GM19438 (cell line): Measurements from ENCODE around the gene TAMALIN.

Source experiments
- ATAC-seq: cut with Tn5 transposase; IDR thresholded peaks from one replicate; pipeline ENCODE4 v1.9.1; 2021; ENCODE audit warnings: low read depth; ENCODE audit not compliant: unreplicated experiment

Gene TAMALIN

DNA sequence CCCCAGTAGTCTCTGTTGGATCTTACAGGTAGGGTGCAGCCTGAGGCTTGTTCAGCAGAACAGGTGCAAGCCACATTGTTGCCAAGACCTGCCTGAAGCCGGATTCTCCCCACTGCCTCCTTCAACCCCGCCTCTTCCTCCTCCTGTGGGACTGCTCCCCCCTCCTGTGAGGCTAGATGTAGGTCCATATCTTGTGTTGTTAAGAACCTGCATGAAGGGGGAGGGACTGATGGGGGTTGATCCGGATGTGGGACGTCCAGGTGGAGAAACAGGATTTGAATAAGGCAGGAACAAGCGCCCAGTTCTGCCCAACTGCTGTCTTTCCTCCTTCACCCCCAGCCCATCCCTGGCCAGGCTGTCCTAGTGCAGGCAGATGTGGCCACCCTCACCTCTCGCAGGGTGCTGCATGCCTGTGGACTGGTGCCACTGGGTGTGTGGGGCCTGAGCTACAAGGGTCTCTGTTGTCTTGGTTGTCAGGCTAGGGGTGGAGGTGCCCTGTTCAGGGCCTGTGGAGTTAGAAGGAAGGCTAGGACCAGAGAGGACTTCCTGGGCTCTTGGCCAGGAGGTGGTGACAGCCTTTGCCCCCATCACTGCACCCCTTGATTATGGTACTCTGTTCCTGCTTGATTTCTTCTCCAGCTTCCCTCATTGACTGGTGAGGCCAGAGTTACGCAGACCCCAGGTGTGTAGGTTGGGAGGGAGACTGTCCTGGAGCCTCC is 45.9 kb downstream of the TAMALIN start:
- ATAC-seq: no peak

DNA sequence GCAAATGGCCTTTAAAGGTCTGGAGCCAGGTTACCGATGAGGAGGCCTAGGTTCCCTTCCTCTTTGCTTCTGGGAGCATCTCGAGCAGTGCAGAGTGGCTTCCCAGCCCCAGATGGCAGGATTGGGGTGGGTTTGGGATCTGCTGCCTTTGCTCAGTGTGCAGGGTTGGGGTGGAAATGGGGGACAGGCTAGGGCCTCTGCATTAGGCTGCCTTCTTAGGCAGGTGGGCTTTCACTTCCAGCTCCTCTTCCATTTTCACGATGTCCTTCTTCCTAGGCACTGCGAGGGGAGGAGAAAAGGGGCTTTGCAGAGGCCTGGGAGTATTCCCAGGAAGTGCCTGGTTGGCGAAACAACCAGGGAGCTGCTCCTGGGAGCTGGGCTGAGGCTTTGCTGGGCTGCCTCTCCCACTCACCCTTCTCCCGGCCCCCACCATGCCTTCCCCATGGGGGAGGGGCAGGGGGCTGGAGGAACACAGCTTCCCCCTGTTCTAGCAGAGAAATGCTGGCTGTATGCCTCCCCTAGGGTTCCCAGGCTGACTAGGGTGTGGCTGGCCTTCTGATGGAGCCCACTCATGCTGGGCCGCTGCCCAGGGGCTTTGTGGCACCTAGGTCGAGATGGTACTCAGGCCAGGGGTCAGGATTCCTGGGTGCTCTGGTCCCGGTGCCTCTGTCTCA is 46.9 kb downstream of the TAMALIN start:
- ATAC-seq: no peak

DNA sequence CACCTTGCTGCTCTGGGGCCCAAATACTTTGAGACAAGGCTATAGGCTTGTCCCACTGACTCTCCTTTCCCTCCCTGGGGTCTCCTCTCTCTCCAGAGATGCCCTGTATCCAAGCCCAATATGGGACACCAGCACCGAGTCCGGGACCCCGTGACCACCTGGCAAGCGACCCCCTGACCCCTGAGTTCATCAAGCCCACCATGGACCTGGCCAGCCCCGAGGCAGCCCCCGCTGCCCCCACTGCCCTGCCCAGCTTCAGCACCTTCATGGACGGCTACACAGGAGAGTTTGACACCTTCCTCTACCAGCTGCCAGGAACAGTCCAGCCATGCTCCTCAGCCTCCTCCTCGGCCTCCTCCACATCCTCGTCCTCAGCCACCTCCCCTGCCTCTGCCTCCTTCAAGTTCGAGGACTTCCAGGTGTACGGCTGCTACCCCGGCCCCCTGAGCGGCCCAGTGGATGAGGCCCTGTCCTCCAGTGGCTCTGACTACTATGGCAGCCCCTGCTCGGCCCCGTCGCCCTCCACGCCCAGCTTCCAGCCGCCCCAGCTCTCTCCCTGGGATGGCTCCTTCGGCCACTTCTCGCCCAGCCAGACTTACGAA is 47.6 kb downstream of the TAMALIN start:
- no peak for ATAC-seq

DNA sequence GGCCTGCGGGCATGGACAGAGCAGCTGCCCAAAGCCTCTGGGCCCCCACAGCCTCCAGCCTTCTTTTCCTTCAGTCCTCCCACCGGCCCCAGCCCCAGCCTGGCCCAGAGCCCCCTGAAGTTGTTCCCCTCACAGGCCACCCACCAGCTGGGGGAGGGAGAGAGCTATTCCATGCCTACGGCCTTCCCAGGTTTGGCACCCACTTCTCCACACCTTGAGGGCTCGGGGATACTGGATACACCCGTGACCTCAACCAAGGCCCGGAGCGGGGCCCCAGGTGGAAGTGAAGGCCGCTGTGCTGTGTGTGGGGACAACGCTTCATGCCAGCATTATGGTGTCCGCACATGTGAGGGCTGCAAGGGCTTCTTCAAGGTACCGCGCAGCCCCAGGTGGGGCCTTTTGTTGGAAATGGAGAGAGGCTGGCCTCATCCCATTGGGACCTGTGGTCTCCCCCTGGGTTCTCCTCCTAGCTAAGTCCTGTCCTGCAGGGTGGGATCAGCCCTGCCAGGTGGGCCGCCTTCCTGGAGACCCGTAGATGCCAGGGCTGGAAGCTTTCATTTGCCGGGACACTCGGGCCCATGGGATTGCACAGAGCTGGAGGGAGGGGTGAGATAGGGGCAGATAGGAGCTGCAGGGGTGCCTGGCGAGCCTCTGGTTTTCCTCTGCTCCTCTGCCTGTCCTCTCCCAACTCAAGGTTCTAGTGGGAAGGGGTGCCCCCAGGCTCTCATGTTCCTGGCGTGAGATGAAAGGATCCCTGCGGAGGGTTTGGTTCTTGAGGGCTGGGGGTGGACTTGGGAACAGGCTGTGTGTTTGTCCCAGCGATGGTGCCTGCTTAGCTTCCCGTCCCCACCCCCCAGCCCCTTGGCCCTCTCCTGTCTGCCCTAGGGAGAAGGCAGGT is 48.3 kb downstream of the TAMALIN start:
- ATAC-seq: no peak

DNA sequence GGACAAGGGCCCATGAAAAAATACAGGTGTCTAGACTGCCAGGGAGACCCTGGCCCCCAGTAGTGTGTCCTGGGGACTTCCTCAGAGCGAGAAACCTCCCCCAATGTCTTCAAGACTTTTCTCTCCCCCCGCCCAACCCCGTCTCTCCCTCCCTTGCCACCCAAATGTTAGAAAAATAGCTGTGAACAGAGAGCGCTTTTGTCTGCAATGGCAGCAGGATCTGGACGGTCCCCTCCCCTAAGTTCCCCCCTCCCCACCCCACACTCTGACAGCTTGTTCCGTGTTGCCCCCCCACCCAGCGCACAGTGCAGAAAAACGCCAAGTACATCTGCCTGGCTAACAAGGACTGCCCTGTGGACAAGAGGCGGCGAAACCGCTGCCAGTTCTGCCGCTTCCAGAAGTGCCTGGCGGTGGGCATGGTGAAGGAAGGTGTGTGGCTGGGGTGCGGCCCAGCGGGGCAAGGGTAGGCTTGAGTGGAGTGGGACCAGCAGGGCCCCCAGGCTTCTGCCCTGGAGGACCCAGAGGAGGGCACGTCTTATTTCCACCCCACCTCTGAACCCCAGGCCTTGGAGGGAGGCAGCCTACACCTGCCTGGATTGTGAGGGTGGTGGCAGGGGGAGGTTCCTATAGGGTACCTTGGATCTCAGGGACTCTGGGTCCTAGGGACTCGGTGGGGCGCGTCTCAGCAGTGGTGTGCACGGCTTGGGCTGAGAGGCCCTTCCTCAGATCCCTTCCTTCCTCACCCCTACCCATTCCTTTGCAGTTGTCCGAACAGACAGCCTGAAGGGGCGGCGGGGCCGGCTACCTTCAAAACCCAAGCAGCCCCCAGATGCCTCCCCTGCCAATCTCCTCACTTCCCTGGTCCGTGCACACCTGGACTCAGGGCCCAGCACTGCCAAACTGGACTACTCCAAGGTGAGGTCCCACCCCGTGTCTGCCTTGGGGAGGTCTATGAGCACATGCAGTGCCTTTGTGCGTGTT is 49.3 kb downstream of the TAMALIN start:
- no peak for ATAC-seq

DNA sequence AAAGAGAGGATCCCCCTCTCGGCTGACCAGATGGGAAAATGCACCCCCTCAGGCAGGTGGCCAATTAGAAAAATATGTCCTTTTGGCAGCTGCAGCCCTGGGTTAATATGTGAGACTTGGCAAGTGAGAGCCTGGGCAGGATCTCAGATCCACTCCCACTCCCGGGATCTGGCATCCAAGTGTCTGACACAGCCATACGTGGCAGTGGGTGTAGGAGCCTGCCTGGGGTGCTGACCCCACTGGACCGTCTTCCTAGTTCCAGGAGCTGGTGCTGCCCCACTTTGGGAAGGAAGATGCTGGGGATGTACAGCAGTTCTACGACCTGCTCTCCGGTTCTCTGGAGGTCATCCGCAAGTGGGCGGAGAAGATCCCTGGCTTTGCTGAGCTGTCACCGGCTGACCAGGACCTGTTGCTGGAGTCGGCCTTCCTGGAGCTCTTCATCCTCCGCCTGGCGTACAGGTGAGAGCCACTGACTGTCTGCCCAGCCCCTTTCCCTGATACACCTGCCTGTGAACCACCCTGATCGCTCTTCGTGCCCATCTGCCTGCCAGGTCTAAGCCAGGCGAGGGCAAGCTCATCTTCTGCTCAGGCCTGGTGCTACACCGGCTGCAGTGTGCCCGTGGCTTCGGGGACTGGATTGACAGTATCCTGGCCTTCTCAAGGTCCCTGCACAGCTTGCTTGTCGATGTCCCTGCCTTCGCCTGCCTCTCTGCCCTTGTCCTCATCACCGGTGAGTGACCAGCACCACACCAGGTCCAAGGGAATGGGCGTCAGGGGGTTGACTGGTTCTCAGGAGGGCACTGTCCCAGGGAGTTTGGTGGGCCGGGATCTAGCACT is 50.3 kb downstream of the TAMALIN start:
- no peak for ATAC-seq

DNA sequence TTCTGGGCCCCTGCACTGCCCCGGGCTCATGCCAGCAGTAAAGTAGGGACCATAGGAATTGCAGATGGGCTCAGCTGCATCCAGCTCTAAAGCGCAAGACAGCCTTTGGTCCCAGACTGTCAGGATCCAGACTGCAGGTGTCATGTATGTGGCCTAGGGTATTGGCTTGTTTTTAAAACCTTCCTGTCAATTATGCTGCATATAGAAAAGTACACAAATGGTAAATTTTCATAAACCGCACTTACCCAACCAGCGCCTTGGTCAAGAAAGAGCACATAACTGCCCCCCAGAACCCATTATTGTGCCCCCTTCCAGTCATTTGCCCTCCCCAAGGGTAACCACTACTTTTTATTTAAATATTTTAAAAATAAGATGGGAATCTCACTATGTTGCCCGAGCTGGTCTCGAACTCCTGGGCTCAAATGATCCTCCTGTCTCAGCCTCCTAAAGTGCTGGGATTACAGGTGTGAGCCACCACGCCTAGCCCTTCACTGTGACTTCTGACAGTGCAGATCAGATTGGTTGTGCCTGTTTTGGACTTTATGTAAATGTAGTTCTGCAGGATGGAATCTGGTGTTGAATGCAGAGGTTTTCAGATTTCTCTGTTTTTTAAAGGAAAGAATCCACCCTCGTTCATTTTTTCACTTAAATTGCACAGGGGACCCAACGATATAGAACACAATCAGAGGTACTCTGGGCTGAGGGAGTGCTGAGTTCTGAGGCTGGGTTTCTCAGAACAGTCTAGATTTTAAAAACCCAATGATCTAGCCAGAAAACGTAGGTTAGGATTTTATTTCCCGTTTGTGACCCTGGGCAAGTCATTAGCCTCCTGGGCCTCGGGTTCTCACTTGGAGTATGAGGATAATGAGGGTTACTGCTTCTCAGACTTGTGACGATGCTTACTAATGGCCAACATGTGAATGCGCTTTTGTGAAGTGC is 51.2 kb downstream of the TAMALIN start:
- no peak for ATAC-seq

DNA sequence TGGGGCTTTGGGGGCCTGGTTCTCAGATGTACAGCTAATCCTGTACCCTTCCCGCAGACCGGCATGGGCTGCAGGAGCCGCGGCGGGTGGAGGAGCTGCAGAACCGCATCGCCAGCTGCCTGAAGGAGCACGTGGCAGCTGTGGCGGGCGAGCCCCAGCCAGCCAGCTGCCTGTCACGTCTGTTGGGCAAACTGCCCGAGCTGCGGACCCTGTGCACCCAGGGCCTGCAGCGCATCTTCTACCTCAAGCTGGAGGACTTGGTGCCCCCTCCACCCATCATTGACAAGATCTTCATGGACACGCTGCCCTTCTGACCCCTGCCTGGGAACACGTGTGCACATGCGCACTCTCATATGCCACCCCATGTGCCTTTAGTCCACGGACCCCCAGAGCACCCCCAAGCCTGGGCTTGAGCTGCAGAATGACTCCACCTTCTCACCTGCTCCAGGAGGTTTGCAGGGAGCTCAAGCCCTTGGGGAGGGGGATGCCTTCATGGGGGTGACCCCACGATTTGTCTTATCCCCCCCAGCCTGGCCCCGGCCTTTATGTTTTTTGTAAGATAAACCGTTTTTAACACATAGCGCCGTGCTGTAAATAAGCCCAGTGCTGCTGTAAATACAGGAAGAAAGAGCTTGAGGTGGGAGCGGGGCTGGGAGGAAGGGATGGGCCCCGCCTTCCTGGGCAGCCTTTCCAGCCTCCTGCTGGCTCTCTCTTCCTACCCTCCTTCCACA is 52.0 kb downstream of the TAMALIN start:
- no peak for ATAC-seq

DNA sequence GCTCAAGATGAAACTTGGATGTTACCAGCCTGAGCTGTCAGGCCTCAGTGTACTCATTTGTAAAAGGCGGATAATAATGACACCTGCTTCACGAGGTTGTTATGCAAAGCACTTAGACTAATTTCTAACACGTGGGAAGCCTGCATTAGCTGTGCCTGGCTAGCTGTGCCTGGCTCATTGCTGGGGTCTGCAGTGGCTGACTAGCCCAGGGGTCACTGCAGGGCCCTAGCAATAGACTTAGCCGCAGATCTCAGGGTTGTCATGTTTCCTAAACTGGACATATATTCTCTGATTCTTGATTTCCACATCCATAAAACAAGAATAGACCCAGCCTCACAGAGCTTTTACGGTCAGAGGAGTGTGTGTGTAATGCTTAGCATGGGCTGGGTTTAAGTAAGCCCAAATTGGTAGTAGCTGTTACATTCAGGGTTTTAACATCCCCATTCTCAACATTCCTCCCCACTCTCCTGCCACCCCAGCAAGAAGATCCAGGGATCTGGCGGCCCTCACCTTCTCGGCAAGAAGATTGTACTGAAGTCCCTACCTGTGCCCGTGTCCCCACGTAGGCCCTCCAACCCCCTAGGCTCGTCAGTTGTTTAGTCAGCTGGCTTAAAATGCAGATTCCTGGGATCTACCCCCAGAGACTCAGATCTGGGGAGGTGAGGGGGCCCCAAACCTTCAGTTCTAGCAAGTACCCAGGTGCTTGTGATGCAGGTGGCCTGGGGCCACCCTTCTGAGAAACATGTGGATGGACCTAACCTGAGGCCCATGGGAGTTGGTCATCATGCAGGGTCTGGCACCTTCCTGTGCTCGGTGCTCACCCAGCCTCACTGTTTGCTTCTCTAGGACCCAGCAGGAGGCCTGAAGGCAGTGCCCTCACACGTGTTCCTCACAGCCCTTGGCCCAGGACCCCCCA is 53.1 kb downstream of the TAMALIN start:
- no peak for ATAC-seq

DNA sequence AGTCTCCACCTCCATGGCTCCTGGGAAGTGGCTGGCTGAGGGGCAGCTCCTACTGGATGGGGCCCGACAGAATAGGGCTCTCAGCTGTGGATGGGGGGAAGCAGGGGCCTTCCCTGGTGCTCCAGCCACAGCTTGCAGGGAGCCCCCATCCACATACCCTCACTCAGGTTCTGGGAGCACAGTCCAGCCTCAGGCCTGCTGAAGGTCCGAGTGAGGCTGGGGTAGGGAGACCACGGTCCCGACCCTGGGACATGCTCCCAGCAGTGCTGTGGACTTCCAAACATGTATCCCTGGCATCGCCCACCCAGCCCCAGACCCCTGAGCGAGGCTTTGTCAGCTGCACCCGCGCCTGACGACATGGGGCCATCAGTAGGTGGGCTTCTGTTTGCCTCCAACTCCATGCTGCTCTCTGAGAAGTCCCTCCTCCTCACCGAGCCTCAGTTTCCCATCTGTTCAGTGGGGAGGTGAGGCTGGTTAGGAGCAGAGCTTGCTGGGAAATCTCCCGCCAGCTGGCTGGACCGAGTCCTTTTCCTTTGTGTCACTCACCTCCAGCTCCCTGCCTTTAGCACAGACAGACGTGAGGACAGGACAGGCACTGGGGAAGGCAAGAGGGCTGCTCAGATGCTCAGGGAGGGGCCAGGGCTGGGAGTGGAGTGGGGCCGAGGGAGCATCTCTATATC is 53.9 kb downstream of the TAMALIN start:
- no peak for ATAC-seq

DNA sequence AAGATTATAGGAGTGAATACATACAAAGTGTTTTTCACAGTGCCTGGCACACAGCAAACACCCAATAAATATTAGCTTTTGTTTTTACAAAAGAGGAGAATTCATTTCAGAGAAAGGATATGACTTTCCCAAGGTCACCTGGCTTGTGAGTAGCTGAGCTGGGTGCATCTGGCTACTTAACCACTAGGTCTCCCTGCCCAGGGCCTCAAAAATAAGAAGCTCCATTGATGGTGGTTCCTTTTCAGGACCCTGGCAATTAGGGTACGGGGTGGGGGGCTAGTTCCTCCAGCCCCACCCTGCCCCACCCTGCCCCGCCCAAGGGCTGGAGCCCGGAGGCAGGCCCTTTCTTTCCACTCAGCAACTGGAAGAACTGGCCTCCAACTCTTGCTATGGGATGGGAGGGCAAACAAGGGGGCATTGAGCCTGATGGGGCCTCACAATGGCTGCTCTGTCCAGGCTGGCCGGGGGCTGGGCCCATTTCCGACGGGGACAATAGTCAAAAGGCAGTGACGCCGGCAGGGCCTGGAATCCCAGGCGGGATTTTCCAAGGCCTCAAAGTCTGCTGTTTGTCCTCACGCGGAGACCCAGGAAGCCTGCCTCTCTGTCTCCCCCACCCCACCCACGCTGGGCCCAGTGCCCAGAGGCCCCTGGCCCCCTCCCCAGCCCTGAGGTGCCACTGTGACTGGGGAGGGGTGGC is 54.9 kb downstream of the TAMALIN start:
- no peak for ATAC-seq

DNA sequence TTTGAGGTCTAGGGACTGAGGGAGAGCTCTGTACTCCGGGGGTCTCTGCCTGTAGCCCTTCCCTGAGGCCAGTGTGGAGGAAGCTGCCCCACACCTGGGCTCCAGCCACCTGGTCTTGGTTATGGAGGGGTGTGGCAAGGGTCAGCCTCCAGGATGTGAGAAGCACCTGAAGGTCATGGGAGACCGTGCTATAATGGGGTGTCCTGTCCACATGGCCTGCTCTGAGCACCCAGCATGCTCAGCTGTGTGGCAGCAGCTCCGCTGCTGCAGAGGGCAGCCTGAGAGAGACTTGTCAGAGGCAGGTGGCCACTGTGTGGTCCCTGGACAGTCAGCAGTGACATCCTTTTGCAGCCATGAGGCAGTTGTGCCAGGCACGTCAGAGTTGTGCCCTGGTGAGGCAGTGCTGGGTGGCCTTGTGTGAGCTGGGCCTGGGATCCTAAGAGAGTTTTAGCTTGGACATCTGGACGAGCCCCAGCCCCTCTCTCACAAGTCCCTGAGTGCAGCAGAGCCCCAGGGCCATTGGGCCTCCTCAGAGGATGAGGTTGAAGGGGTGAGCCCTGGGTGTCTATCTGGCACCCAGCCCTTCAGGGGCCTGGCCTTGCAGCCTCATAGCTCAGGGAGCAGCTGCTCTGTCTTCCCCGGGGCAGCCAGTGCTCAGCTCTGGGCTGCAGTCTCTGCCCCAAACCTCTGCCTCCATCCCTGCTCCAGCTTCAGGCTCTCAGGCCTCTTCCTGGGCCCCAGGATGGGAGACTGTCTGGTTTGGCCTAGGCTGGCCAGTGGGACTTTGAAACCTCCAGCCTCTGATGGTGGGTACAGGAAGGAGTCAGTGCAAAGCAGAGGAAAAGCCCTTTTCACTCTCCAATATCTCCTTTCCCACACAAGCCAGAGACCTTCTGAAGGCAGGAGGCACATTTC is 55.7 kb downstream of the TAMALIN start:
- no peak for ATAC-seq

DNA sequence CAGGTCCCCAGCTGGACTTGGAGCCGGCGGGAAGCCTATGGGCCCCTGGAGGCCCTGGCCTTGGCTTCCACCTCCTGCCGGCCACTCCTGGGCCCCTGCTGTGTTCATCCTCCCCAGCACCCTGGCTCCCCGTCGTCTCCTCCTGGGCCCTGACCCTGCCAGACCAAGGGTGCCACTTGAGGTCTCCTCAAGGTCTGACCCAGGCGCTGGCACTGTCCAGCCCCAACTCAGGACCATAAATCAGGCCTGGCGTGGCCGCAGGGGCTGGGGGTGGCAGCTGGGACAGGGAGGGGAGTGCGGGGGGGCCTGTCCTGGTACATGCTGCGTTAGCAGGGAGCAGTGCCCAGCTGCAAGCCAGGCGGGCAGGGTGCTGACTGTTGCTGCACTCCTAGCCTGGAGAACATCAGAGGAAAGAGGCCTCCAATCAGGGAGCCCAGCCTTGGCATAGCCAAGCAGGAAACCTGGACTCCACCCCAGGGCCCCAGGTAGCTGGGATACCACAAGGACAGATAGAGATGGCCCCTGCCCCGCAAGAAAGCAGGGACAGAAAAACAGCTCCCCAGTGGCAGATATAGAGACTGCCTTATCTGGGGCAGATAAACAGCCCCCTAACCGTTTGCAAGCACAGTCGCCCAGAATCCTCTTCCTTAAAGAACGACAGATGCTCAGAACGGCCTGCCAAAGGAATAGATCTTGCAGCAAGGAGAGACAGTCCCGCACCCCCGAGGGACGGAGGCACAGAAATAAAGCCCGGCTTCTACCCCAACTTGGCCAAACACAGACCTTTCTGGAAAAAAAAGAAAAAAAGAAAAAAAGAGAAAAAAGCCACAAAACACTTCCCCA is 56.6 kb downstream of the TAMALIN start:
- no peak for ATAC-seq
